ENCODE data around the gene ZNF407. TPM values are rescaled to one million over a fixed set of nuclear protein-coding genes. Genes with fewer than 3 reads are reported as not detected.

The ZNF407 gene
- total RNA-seq, 1 donor from 2014 or later = 9.0 TPM

DNA sequence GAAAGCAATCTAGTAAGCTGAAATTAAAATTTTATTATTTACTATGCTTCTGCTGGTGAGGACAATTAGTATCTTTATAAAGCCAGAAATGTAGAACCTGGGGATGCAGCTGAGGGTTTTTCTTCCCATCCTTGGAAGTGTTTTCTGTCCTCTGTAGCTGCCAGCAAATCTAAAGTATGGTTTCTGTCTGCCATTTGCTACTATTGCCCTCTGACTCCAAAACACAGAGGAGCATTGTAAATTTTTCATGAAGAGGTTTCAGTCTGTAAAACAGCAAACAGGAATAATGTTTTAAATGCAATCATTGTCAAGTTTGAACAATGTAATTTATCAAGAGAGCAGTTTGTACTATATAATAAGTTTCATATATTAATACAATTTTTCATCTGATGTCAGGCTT lies 258.8 kb downstream of the ZNF407 start:
- no peak for DNase-seq (ENCODE audit: low spot score)
- Histone ChIP-seq H3K36me3 (no peaks in the 10 kb centered on the region), H3K9ac (no peak overlapping the region), H3K27ac (no peak overlapping the region), H3F3A (ENCODE audit: low read depth) (no peaks in the 10 kb centered on the region), H3K79me2 (ENCODE audit: low read depth) (no peaks in the 10 kb centered on the region), H3K4me1 (peaks cover 14% of the 10 kb centered on the region), H3K4me3 (no peak overlapping the region), H4K20me1 (ENCODE audit: low read depth) (no peaks in the 10 kb centered on the region), H3K9me3 (ENCODE audit: low read depth) (no peaks in the 10 kb centered on the region), H3K27me3 (no peaks in the 10 kb centered on the region), H2AFZ (replicated peaks) (no peak overlapping the region), H3K4me2 (peak overlapping the region; percentile 12)
- no peaks in the 10 kb centered on the region for H3K9me3 Mint-ChIP-seq
- no peak overlapping the region for H3K27ac Mint-ChIP-seq
- H3K36me3 Mint-ChIP-seq = no peaks in the 10 kb centered on the region
- no peaks in the 10 kb centered on the region for H3K4me1 Mint-ChIP-seq
- TF ChIP-seq, protein P1, sequence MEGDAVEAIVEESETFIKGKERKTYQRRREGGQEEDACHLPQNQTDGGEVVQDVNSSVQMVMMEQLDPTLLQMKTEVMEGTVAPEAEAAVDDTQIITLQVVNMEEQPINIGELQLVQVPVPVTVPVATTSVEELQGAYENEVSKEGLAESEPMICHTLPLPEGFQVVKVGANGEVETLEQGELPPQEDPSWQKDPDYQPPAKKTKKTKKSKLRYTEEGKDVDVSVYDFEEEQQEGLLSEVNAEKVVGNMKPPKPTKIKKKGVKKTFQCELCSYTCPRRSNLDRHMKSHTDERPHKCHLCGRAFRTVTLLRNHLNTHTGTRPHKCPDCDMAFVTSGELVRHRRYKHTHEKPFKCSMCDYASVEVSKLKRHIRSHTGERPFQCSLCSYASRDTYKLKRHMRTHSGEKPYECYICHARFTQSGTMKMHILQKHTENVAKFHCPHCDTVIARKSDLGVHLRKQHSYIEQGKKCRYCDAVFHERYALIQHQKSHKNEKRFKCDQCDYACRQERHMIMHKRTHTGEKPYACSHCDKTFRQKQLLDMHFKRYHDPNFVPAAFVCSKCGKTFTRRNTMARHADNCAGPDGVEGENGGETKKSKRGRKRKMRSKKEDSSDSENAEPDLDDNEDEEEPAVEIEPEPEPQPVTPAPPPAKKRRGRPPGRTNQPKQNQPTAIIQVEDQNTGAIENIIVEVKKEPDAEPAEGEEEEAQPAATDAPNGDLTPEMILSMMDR (IDR thresholded peaks at IDR 0.05) = no peak
- TF ChIP-seq EZH2phosphoT487 (IDR thresholded peaks at IDR 0.05) (no peak), EZH2 (IDR thresholded peaks at IDR 0.05) (no peak)
- peaks cover 2% of the 10 kb centered on the region for H3K27me3 Mint-ChIP-seq (ENCODE audit: insufficient read depth, low read depth)
- H3K4me3 Mint-ChIP-seq = no peak overlapping the region

DNA sequence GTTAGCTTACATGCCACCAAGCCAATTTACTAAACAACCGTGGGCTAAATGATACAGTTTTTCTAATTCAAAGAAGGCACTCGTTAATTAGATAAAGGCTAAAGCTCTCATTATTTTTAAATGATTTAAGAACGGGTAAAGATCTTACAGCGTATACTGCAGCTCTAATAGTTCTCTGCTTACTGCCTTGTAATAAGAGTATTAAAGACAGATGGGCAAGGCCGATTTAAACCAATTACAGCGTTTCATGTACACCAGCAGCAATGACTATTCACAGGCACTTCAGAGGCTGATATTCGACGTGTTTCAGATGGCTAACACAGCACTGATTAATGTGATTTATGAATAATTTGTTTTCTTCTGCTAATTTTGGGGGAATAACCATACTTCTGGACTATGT lies 259.3 kb downstream of the ZNF407 start:
- H3K4me2 ChIP-seq = no peak overlapping the region
- no peak overlapping the region for H3K9ac ChIP-seq
- Mint-ChIP-seq H3K27me3 (ENCODE audit: insufficient read depth, low read depth) (no peaks in the 10 kb centered on the region), H3K4me3 (no peak overlapping the region), H3K27ac (no peak overlapping the region), H3K36me3 (no peaks in the 10 kb centered on the region), H3K4me1 (no peaks in the 10 kb centered on the region), H3K9me3 (no peaks in the 10 kb centered on the region)
- no peak overlapping the region for H3K27ac ChIP-seq
- no peak overlapping the region for H2AFZ ChIP-seq (replicated peaks)
- TF ChIP-seq EZH2 (IDR thresholded peaks at IDR 0.05) = no peak
- TF ChIP-seq, protein P1 (IDR thresholded peaks at IDR 0.05) = no peak
- no peak for TF ChIP-seq EZH2phosphoT487 (IDR thresholded peaks at IDR 0.05)
- peaks cover 14% of the 10 kb centered on the region for H3K4me1 ChIP-seq
- no peak overlapping the region for H3K4me3 ChIP-seq
- H3K27me3 ChIP-seq = no peaks in the 10 kb centered on the region
- no peak for DNase-seq (ENCODE audit: low spot score)
- no peaks in the 10 kb centered on the region for H3K36me3 ChIP-seq
- H4K20me1 ChIP-seq (ENCODE audit: low read depth) = no peaks in the 10 kb centered on the region
- no peaks in the 10 kb centered on the region for H3K79me2 ChIP-seq (ENCODE audit: low read depth)
- no peaks in the 10 kb centered on the region for H3F3A ChIP-seq (ENCODE audit: low read depth)
- H3K9me3 ChIP-seq (ENCODE audit: low read depth) = no peaks in the 10 kb centered on the region

DNA sequence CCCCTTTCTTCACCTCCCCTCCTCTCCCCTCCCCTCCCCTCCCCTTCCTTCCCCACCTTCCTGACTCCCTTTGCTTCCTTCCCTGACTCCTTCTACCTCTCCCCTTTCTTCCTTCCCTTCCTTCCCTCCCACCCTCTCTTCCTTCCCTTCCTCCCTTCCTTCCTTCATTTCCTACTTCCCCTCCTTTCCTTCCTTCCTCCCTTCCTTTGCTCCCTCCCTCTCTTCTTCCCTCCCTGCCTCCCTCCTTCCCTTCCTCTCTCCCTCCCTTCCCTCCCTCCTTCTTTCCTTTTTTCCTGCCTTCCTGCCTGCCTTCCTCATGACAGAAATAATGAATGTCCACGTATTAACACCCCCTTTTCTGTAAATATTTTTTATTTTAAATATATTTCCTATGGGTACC lies 260.2 kb downstream of the ZNF407 start:
- DNase-seq (ENCODE audit: low spot score) = no peak
- H3K9me3 ChIP-seq (ENCODE audit: low read depth) = no peaks in the 10 kb centered on the region
- no peak overlapping the region for H3K9ac ChIP-seq
- H3K27me3 ChIP-seq = no peaks in the 10 kb centered on the region
- H3K36me3 Mint-ChIP-seq = no peaks in the 10 kb centered on the region
- no peaks in the 10 kb centered on the region for H3K9me3 Mint-ChIP-seq
- no peak overlapping the region for H2AFZ ChIP-seq (replicated peaks)
- H3F3A ChIP-seq (ENCODE audit: low read depth) = no peaks in the 10 kb centered on the region
- no peak overlapping the region for H3K27ac Mint-ChIP-seq
- H3K36me3 ChIP-seq = no peaks in the 10 kb centered on the region
- TF ChIP-seq, protein P1 (IDR thresholded peaks at IDR 0.05) = no peak
- TF ChIP-seq EZH2phosphoT487 (IDR thresholded peaks at IDR 0.05) = no peak
- no peak for TF ChIP-seq EZH2 (IDR thresholded peaks at IDR 0.05)
- no peaks in the 10 kb centered on the region for H4K20me1 ChIP-seq (ENCODE audit: low read depth)
- H3K4me1 ChIP-seq = peaks cover 14% of the 10 kb centered on the region
- H3K4me3 Mint-ChIP-seq = no peak overlapping the region
- H3K27me3 Mint-ChIP-seq (ENCODE audit: insufficient read depth, low read depth) = no peaks in the 10 kb centered on the region
- no peak overlapping the region for H3K4me2 ChIP-seq
- H3K4me3 ChIP-seq = no peak overlapping the region
- H3K27ac ChIP-seq = no peak overlapping the region
- no peaks in the 10 kb centered on the region for H3K79me2 ChIP-seq (ENCODE audit: low read depth)
- no peaks in the 10 kb centered on the region for H3K4me1 Mint-ChIP-seq

Measured in neural progenitor cell (in vitro differentiated cells).